Testis (tissue), 2 donors: ENCODE data around the gene MAN2A1.

Source experiments
- POLR2A ChIP-seq: fragments of 450-650 bp; IDR thresholded peaks from one replicate; pipeline ENCODE4 v1.6.1; 2017; ENCODE audit warnings: antibody characterized with exemption, mild to moderate bottlenecking, moderate library complexity
- TF ChIP-seq, protein P1 (sequence below), 3 experiments: fragments of 450-650 bp in 2 of 3; fragments of 200-600 bp in 1 of 3; sonication (generic) in 1 of 3; IDR thresholded peaks; one replicate each; pipeline ENCODE4 v1.5.1; 2016 to 2019; ENCODE audit warnings: antibody characterized with exemption in 3 of 3, mild to moderate bottlenecking in 2 of 3, moderate library complexity in 1 of 3

DNA sequence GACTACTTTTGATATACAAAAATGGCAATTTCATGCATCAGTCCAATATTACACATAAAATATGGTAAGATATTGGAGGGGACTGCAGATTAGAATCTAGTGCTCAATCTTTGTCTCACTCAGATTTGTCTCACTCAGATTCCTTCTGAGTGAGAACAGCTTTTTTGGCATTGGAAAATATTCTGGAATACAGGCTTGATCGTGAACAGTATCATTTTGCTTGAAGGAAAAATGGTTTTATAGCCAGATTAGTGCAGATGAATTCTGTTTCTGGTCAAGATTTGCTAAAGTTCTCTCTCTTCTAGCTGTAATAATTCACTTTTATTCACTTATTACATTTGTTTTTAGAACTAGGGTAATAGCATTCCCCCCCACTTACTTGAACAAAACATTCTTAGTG is 51.2 kb downstream of the MAN2A1 start:
- TF ChIP-seq POLR2A, result no peak
- TF ChIP-seq, protein P1, sequence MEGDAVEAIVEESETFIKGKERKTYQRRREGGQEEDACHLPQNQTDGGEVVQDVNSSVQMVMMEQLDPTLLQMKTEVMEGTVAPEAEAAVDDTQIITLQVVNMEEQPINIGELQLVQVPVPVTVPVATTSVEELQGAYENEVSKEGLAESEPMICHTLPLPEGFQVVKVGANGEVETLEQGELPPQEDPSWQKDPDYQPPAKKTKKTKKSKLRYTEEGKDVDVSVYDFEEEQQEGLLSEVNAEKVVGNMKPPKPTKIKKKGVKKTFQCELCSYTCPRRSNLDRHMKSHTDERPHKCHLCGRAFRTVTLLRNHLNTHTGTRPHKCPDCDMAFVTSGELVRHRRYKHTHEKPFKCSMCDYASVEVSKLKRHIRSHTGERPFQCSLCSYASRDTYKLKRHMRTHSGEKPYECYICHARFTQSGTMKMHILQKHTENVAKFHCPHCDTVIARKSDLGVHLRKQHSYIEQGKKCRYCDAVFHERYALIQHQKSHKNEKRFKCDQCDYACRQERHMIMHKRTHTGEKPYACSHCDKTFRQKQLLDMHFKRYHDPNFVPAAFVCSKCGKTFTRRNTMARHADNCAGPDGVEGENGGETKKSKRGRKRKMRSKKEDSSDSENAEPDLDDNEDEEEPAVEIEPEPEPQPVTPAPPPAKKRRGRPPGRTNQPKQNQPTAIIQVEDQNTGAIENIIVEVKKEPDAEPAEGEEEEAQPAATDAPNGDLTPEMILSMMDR (IDR thresholded peaks at IDR 0.05), result no peak
